ENCODE measurements around the gene BFSP2.

The BFSP2 gene

DNA sequence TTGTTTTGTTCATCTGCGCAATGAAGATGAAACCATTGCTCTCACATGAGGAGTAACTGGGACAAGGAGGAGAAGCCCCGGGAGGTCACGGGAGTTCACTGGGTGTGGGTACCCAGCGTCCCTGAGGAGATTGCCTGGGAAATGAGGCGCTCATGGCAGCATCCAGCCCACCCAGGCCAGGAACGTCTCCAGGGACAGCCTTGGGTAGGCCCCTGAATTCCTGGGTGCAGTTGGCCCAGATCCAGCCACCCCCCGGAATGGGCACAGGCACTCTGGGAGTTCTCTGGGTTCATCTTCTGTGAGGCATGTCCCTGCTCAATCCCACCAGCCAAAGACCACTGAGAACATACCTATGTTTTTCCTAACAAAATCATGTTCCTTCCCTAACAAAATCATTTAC, 18.5 kb downstream of the BFSP2 start:
- DNase-seq (ENCODE audit: extremely low read depth, low read depth) = no peak
- TF ChIP-seq, protein P1, sequence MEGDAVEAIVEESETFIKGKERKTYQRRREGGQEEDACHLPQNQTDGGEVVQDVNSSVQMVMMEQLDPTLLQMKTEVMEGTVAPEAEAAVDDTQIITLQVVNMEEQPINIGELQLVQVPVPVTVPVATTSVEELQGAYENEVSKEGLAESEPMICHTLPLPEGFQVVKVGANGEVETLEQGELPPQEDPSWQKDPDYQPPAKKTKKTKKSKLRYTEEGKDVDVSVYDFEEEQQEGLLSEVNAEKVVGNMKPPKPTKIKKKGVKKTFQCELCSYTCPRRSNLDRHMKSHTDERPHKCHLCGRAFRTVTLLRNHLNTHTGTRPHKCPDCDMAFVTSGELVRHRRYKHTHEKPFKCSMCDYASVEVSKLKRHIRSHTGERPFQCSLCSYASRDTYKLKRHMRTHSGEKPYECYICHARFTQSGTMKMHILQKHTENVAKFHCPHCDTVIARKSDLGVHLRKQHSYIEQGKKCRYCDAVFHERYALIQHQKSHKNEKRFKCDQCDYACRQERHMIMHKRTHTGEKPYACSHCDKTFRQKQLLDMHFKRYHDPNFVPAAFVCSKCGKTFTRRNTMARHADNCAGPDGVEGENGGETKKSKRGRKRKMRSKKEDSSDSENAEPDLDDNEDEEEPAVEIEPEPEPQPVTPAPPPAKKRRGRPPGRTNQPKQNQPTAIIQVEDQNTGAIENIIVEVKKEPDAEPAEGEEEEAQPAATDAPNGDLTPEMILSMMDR (IDR thresholded peaks at IDR 0.05; ENCODE audit: low read depth, low read length) = no peak

DNA sequence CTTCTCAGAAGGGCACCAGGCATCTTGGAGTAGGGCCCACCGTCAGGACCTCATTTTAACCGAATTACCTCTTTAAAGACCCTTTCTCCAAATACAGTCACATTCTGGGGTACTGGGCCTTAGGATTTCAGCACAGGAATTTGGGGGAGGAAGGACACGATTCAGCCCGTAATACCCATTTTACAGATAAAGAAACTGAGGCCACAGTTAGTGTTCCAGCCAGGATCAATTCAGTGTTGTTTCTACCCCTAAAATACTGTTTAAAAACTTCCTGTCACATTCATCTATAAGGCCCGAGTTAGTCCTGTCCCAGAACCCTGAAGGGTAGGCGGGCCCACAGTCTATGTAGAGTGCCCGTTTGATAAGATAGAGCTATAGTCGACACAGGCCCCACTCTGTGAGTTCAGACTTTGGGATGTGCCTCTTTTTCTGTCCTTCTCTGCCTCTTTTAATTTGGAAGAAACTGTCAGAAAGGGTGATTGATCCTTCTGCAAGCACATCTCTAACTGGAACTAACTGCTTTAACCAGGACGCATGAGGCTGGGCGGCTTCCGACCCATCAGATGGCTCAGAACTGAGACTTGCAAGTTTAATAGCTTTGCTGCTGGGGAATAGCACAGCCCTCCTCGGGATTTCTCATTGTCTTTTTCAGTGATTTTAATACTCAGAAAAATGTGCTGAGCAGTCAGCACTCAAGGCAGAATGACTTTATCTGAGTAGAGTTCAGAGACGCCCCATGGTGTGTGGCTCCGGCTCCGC, 19.5 kb downstream of the BFSP2 start:
- TF ChIP-seq, protein P1 (IDR thresholded peaks at IDR 0.05; ENCODE audit: low read depth, low read length) = no peak
- no peak for DNase-seq (ENCODE audit: extremely low read depth, low read depth)

DNA sequence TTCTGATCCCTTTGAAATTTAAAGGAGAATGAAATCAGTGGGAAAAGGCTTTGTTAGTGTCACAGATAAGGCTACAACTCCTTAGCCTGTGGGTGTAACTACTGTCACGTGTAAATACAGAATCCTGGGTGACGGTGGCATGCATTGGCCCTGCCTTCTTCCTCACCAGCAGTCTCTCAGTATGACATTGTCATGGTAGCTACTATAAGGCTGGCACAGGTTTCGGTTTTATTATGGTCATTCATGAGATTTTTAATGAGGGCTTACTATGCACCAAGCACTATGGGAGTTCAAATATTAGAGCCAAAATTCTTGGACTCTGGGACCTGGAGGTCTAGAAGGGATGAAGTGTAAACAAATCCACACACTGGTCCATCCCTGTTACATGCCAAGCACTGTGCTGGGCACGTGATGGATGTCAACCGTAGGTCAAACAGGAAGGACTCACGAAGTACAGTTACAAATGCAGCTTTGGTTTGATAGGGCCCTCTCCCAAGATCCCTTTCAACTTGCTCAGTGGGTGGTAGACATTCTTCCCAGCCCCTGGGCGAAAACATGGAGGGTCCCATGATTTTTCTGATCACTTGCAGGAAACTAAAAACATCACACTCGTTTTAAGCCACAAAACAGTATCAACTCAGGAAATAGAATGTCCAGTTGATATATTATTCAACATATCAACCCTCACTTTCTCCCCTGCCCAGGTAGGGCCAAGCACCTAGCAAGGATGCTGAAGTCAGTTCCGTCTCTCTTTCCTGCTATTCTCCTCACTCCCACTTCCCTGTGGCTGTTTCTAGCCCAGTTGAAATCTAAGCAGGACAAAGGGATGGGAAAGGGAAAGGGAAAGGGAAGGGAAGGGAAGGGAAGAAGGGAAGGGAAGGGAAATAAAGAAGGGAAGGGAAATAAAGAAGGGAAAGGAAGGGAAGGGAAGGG, 25.3 kb downstream of the BFSP2 start:
- TF ChIP-seq, protein P1 (IDR thresholded peaks at IDR 0.05; ENCODE audit: low read depth, low read length) = no peak
- DNase-seq (ENCODE audit: extremely low read depth, low read depth) = no peak

DNA sequence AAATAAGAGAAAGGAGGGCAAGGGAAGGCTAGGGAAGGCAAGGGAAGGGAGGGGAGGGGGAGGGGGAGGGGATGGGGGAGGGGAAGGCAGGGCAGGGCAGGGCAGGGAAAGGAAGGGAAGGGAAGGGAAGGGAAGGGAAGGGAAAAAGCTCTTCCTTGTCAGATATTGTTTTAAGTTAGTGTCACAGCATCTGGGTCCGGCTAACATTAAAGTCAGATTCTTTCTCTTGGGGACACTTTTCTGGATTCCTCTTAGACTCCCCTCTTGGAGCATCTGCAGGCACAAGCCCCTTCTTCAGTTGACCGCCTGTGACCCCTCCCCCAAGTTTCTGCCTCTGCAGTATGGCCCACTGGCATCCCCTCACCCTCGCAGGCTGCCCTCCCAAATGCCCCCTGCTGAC, 26.0 kb downstream of the BFSP2 start:
- TF ChIP-seq, protein P1 (IDR thresholded peaks at IDR 0.05; ENCODE audit: low read depth, low read length) = no peak
- DNase-seq (ENCODE audit: extremely low read depth, low read depth) = no peak

DNA sequence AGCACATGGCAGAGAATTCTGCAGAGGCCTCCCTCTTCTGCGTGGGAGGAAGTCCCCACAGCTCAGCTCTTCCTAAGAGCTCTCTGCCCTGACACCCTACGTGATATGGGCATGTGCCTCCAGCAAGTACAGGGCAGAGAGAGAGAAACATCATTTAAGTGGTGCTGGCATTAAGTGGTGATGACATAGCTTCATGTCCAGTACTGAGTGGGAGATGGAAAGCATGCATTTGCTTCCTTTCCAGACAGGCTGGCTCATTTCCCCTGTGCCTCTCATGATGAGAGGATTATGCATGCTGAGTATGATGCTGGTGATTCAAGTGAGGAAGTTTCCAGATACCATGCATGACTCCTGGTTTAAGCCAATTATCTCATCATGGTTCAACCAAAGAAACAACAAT, 26.9 kb downstream of the BFSP2 start:
- TF ChIP-seq, protein P1 (IDR thresholded peaks at IDR 0.05; ENCODE audit: low read depth, low read length) = no peak
- no peak for DNase-seq (ENCODE audit: extremely low read depth, low read depth)

DNA sequence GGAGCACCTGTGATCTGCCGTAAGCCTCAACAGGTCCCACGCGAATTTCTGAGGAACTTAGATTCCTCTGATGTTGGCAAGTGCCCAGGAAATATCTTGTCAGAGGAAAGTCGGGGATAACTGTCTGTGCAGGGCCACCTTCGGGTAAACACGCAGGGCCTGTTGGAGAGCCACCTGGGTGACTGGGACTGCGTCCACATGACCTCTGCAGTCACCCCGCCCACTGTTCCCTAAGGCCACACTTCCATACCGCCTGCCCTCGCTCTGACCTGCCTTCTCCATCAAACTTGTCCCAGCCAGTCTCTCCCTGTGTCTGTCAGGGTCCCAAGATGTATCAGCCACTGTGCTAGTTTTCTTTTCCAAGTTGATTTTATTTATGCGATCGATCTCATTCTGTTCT, 28.7 kb downstream of the BFSP2 start:
- TF ChIP-seq, protein P1 (IDR thresholded peaks at IDR 0.05; ENCODE audit: low read depth, low read length) = no peak
- DNase-seq (ENCODE audit: extremely low read depth, low read depth) = no peak

DNA sequence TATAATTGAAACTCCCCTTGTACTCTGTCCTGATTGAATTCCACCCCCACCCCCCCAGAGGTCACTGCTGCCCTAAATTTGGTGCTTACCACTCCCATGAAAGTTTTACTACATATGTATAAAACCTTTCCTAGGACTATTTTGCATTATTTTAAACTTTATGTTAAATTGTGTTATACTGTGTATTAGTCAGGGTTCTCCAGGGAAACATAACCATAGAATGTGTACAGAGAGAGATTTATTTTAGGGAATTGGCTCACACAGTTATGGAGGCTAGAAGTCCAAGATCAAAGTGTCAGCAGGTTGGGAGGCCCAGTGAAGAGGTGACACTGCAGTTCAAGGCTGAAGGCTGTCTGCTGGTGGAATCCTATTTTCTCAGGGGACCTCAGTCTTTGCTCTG, 29.2 kb downstream of the BFSP2 start:
- DNase-seq (ENCODE audit: extremely low read depth, low read depth) = no peak
- TF ChIP-seq, protein P1 (IDR thresholded peaks at IDR 0.05; ENCODE audit: low read depth, low read length) = no peak

All from AG09319 (cell line).